ENCODE data around the gene NPBWR2.

DNA sequence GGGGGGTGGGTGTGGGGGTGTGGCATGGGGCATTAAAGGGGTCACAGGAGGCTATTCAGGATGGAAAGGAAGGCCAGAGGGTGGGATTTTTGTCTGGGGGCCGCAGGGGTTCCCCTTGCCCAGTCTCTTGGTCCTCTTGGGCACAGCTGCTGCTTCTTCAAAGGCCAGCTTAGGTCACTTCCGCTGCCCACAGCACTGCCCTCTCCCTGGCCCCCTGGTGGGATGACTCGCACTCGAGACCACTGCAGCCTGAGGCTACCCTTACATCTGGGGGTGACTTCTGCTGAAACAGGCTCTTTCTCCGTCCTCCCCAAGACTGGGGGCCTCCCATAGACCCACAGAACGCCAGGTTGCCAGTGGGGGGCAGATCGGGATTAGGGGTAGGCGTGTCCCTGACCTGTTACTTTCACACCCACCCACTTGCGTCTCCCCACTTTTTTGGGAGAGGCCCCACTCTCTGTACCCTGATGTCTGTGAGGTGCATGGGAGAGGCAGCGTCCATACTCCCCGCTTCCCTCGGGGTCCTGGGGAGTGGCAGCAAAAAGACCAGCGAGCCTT lies 24.5 kb downstream of the NPBWR2 start:
- TF ChIP-seq, protein P1, sequence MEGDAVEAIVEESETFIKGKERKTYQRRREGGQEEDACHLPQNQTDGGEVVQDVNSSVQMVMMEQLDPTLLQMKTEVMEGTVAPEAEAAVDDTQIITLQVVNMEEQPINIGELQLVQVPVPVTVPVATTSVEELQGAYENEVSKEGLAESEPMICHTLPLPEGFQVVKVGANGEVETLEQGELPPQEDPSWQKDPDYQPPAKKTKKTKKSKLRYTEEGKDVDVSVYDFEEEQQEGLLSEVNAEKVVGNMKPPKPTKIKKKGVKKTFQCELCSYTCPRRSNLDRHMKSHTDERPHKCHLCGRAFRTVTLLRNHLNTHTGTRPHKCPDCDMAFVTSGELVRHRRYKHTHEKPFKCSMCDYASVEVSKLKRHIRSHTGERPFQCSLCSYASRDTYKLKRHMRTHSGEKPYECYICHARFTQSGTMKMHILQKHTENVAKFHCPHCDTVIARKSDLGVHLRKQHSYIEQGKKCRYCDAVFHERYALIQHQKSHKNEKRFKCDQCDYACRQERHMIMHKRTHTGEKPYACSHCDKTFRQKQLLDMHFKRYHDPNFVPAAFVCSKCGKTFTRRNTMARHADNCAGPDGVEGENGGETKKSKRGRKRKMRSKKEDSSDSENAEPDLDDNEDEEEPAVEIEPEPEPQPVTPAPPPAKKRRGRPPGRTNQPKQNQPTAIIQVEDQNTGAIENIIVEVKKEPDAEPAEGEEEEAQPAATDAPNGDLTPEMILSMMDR (IDR thresholded peaks at IDR 0.05; ENCODE audit: low read length): no peak
- TF ChIP-seq EZH2 (optimal IDR thresholded peaks at IDR 0.05; ENCODE audit: low read depth, low read length) (no peak), EZH2phosphoT487 (IDR thresholded peaks at IDR 0.05; ENCODE audit: low read length) (no peak)

All from MM.1S (cell line).